Measurements from ENCODE around the gene FKBP11.

DNA sequence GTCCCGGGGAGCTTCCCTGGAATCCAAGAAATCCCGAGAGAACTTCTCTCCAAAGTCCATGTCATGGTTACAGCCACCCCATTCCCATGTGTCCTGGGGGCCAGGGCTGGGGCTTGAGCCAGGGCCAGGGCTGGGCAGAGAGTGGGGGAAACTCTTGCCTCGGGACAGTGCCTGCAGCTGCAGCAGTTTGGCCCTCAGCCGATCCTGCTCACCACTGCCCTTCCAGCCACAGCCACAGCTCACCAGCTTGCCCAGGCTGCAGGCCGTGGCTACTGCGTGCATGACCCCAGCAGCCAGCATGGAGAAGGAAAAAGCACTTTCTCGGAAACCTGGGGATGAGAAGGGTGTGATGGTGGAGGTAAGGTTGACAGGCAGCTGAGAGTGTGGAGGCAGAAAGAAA lies 42.7 kb upstream of the FKBP11 start:
- TF ChIP-seq, protein P1, sequence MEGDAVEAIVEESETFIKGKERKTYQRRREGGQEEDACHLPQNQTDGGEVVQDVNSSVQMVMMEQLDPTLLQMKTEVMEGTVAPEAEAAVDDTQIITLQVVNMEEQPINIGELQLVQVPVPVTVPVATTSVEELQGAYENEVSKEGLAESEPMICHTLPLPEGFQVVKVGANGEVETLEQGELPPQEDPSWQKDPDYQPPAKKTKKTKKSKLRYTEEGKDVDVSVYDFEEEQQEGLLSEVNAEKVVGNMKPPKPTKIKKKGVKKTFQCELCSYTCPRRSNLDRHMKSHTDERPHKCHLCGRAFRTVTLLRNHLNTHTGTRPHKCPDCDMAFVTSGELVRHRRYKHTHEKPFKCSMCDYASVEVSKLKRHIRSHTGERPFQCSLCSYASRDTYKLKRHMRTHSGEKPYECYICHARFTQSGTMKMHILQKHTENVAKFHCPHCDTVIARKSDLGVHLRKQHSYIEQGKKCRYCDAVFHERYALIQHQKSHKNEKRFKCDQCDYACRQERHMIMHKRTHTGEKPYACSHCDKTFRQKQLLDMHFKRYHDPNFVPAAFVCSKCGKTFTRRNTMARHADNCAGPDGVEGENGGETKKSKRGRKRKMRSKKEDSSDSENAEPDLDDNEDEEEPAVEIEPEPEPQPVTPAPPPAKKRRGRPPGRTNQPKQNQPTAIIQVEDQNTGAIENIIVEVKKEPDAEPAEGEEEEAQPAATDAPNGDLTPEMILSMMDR (IDR thresholded peaks at IDR 0.05; ENCODE audit: extremely low read depth in 1 of 2, insufficient read depth in 1 of 2, low read depth in 1 of 2, low read length in 2 of 2): no peak
- TF ChIP-seq POLR2AphosphoS5 (IDR thresholded peaks at IDR 0.05; ENCODE audit: insufficient read depth, low read depth, low read length) (no peak), EZH2 (IDR thresholded peaks at IDR 0.05; ENCODE audit: borderline replicate concordance, low read depth, low read length, severe bottlenecking) (no peak), POLR2A (IDR thresholded peaks at IDR 0.05; ENCODE audit: low read depth, low read length) (no peak), MYC (IDR thresholded peaks at IDR 0.05; ENCODE audit: low read depth, low read length) (no peak), FOS (IDR thresholded peaks at IDR 0.05; ENCODE audit: borderline replicate concordance, insufficient read depth, low read length) (no peak)
- TF ChIP-seq, protein P2, sequence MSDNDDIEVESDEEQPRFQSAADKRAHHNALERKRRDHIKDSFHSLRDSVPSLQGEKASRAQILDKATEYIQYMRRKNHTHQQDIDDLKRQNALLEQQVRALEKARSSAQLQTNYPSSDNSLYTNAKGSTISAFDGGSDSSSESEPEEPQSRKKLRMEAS (IDR thresholded peaks at IDR 0.05; ENCODE audit: insufficient read depth, insufficient read length): no peak
